Osteoblast (primary cell): ENCODE measurements around the gene CXCL17. TPM values are rescaled to one million over a fixed set of nuclear protein-coding genes. Genes with fewer than 3 reads are reported as not detected.

Experiments
- DNase-seq: peaks from one replicate; pipeline ENCODE4 v3.0.0; 2011; ENCODE audit warnings: low spot score, mixed read lengths; ENCODE audit not compliant: insufficient read length; ENCODE audit errors: missing footprints
- H2AFZ ChIP-seq: 2 replicates; pipeline ENCODE4 v1.6.0; 2011; ENCODE audit warnings: mild to moderate bottlenecking, low read length
- H3K27ac ChIP-seq: 2 replicates; pipeline ENCODE4 v1.5.1; 2011; ENCODE audit warnings: mild to moderate bottlenecking, low read depth, low read length, moderate library complexity
- H3K27me3 ChIP-seq: 2 replicates; pipeline ENCODE4 v1.6.0; 2012; ENCODE audit warnings: mild to moderate bottlenecking, control low read depth, inconsistent platforms, low read length, moderate library complexity; ENCODE audit not compliant: insufficient read depth
- H3K36me3 ChIP-seq: 2 replicates; pipeline ENCODE4 v1.5.1; 2011; ENCODE audit warnings: mild to moderate bottlenecking, low read length, control low read depth, moderate library complexity; ENCODE audit not compliant: insufficient read depth
- H3K4me1 ChIP-seq: 2 replicates; pipeline ENCODE4 v1.5.1; 2011; ENCODE audit warnings: mild to moderate bottlenecking, low read length, control low read depth, moderate library complexity; ENCODE audit not compliant: insufficient read depth
- H3K4me2 ChIP-seq: 2 replicates; pipeline ENCODE4 v1.6.0; 2011; ENCODE audit warnings: mild to moderate bottlenecking, low read length; ENCODE audit not compliant: insufficient read depth
- H3K4me3 ChIP-seq: fragments of 200-600 bp; sonication (generic); 3 replicates; pipeline ENCODE4 v1.5.1; 2012; ENCODE audit warnings: mild to moderate bottlenecking, low read length, inconsistent platforms; ENCODE audit not compliant: insufficient read depth
- H3K79me2 ChIP-seq: 2 replicates; pipeline ENCODE4 v1.6.0; 2012; ENCODE audit warnings: mild to moderate bottlenecking, low read length, control low read depth, inconsistent platforms; ENCODE audit not compliant: insufficient read depth
- H3K9me3 ChIP-seq: 2 replicates; pipeline ENCODE4 v1.5.1; 2011; ENCODE audit warnings: low read depth, low read length, control low read depth
- H4K20me1 ChIP-seq: 2 replicates; pipeline ENCODE4 v1.6.0; 2012; ENCODE audit warnings: mild to moderate bottlenecking, low read length, control low read depth; ENCODE audit not compliant: insufficient read depth
- total RNA-seq: library from RNA; depleted of rRNA; stranded (reverse); fragments of >200 nt; gene quantifications from 2 replicates; pipeline ENCODE4 v1.2.3, GENCODE V29; 2012
- TF ChIP-seq, protein P1 (sequence below): IDR thresholded peaks from 2 replicates; pipeline ENCODE4 v1.5.1; 2011; ENCODE audit warnings: mild to moderate bottlenecking, low read depth, low read length, moderate library complexity; ENCODE audit errors: extremely low read depth

Gene CXCL17
- total RNA-seq, 1 donor, result not detected

- Histone ChIP-seq H3K36me3 (no peaks in the 10 kb centered on the region), H3K79me2 (peaks cover 7% of the 10 kb centered on the region), H2AFZ (peak overlapping the region; percentile 95), H3K9me3 (no peaks in the 10 kb centered on the region), H3K4me1 (peaks cover 18% of the 10 kb centered on the region), H3K27ac (peak overlapping the region; percentile 98), H3K4me3 (peak overlapping the region; percentile 74), H3K27me3 (no peaks in the 10 kb centered on the region), H3K4me2 (peak overlapping the region; percentile 98), H4K20me1 (peaks cover 5% of the 10 kb centered on the region)
- TF ChIP-seq, protein P1, sequence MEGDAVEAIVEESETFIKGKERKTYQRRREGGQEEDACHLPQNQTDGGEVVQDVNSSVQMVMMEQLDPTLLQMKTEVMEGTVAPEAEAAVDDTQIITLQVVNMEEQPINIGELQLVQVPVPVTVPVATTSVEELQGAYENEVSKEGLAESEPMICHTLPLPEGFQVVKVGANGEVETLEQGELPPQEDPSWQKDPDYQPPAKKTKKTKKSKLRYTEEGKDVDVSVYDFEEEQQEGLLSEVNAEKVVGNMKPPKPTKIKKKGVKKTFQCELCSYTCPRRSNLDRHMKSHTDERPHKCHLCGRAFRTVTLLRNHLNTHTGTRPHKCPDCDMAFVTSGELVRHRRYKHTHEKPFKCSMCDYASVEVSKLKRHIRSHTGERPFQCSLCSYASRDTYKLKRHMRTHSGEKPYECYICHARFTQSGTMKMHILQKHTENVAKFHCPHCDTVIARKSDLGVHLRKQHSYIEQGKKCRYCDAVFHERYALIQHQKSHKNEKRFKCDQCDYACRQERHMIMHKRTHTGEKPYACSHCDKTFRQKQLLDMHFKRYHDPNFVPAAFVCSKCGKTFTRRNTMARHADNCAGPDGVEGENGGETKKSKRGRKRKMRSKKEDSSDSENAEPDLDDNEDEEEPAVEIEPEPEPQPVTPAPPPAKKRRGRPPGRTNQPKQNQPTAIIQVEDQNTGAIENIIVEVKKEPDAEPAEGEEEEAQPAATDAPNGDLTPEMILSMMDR, result no peak
- peak; percentile 100 for DNase-seq
These were observed 46.1 kb downstream of the CXCL17 start for GRCh38 chr19:42396381-42397262.

- Histone ChIP-seq H3K4me1 (peaks cover 18% of the 10 kb centered on the region), H3K27ac (no peak overlapping the region), H3K4me3 (no peak overlapping the region), H3K4me2 (no peak overlapping the region), H2AFZ (no peak overlapping the region), H3K27me3 (peaks cover 14% of the 10 kb centered on the region), H4K20me1 (peaks cover 5% of the 10 kb centered on the region), H3K9me3 (no peaks in the 10 kb centered on the region), H3K79me2 (peaks cover 7% of the 10 kb centered on the region), H3K36me3 (no peaks in the 10 kb centered on the region)
- TF ChIP-seq, protein P1, result no peak
- DNase-seq, result no peak
These were observed 48.0 kb downstream of the CXCL17 start for GRCh38 chr19:42394751-42395150.

DNA sequence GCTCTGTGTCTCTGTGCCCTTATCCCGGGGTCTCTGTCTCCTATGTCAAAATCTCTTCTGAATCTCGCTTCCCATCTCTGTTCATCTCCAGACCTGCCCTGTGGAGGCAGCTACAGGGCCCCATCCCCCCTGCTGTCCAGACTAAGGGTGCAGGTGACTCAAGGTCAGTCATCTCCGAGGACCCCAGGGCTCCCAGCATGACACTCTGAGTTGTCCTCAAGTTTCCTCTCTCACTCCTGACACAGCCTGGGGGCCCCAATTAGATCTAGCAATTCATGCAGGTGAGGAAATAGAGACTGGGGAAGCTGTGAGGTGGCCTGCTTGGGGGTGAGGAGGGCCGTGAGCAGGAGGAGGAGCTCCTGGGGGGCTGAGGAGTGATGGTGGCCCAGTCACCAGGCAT, 50.6 kb downstream of the CXCL17 start:
- Histone ChIP-seq H3K4me1 (peaks cover 10% of the 10 kb centered on the region), H3K27me3 (peaks cover 20% of the 10 kb centered on the region), H3K4me2 (no peak overlapping the region), H3K79me2 (no peaks in the 10 kb centered on the region), H3K36me3 (no peaks in the 10 kb centered on the region), H3K27ac (no peak overlapping the region), H2AFZ (no peak overlapping the region), H4K20me1 (no peaks in the 10 kb centered on the region), H3K4me3 (no peak overlapping the region), H3K9me3 (no peaks in the 10 kb centered on the region)
- TF ChIP-seq, protein P1, result no peak
- DNase-seq, result no peak

DNA sequence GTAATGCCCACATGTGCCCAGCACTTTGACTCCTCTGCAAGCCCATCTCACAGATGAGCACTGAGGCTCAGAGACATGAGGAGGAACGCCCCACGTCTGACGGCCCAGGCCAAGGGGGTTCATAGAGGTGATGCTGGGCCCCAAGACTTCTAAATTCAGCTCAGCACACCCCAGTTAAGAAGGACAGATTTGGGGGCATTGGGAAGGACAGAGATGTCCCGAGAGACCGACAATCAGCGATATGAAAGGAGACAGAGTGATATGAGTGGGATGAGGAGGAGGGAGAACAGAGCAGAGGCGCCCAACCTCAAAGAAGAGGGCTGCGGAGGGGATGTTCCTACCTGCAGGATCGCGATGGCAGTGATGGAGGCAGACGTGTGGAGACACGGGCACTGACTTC, 52.8 kb downstream of the CXCL17 start, which contains the start of gene CNFN:
CNFN (minus strand) TSS at position 399 of the 400 bp plus-strand sequence. CDS start 1,260 bp downstream, outside the sequence.
- Histone ChIP-seq H3K4me1 (peaks cover 7% of the 10 kb centered on the region), H3K4me2 (no peak within 1 kb of the TSS), H3K36me3 (no peaks in the 10 kb centered on the region), H3K4me3 (no peak within 1 kb of the TSS), H3K27ac (no peak within 1 kb of the TSS), H2AFZ (no peak within 1 kb of the TSS), H4K20me1 (no peaks in the 10 kb centered on the region), H3K27me3 (peaks cover 20% of the 10 kb centered on the region), H3K79me2 (no peaks in the 10 kb centered on the region), H3K9me3 (no peaks in the 10 kb centered on the region)
- TF ChIP-seq, protein P1, result no peak
- no peak for DNase-seq
